Measurements from ENCODE around the gene NANOS3. TPM values are rescaled to one million over a fixed set of nuclear protein-coding genes. Genes with fewer than 3 reads are reported as not detected.
A peak's percentile ranks its signal among the peaks of the same experiment; 100 is the strongest.

Gene NANOS3
- total and polyA plus RNA-seq, 4 experiments from 2014 or later, result not detected

DNA sequence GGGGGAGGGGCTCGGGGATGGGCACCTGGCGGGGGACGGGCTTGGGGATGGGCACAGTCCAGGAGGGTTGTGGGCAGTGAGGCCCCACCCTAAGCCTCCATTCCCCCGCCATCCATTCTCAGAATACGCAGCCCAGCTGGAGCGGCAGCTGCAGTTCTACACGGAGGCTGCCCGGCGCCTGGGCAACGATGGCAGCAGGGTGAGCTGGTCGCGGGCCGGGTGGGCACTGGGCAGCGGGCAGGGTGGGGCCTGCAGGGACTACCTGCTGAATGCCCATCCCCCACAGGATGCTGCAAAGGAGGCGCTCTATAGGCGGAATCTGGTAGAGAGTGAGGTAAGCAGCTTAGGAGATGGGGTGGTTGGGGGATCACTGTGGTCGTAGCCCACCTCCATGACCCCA is 53.0 kb downstream of the NANOS3 start:
- H3K4me1 ChIP-seq (ENCODE audit: insufficient read depth, low read length), result peaks cover 8% of the 10 kb centered on the region
- no peak overlapping the region for H3K27ac ChIP-seq (ENCODE audit: low read depth, low read length)
- no peak for DNase-seq
- H3K36me3 Mint-ChIP-seq, result peaks cover 14 to 17% of the 10 kb centered on the region in 2 donors
- no peak overlapping the region for H3K4me3 ChIP-seq (ENCODE audit: low read length in 2 of 2)
- POLR2A ChIA-PET (ENCODE audit: partially characterized antibody), result no interaction called here
- H3K4me3 Mint-ChIP-seq, result no peak overlapping the region
- no peaks in the 10 kb centered on the region for H3K9me3 ChIP-seq (ENCODE audit: control insufficient read depth in 1 of 2, low read length in 2 of 2)
- H3K27ac Mint-ChIP-seq, result no peak overlapping the region
- H3K36me3 ChIP-seq (ENCODE audit: insufficient read depth, low read length), result peaks cover 8% of the 10 kb centered on the region
- peaks cover 0 to 5% of the 10 kb centered on the region in 2 donors for H3K27me3 Mint-ChIP-seq
- no peaks in the 10 kb centered on the region for H3K27me3 ChIP-seq (ENCODE audit: insufficient read depth, low read length)
- peaks cover 0 to 13% (median 8%) of the 10 kb centered on the region in 4 donors for H3K4me1 Mint-ChIP-seq
- intact Hi-C loops (cut with micrococcal nuclease), result no loop called here
- CTCF ChIA-PET (ENCODE audit: partially characterized antibody), result no interaction called here
- peaks cover 0 to 3% (median 0%) of the 10 kb centered on the region in 8 donors for H3K9me3 Mint-ChIP-seq

Small RNA genes lying within 50 kb of the gene (microRNA-seq; reads per million reads assigned to microRNA genes)
- 407 reads per million, percentile 80 among the genes with 10 or more reads in this experiment for gene MIR181C (ENCODE audit: borderline microRNAs expressed, borderline number of aligned reads, borderline replicate concordance)
- gene MIR181D (ENCODE audit: borderline microRNAs expressed, borderline number of aligned reads, borderline replicate concordance), result 117 reads per million, percentile 70 among the genes with 10 or more reads in this experiment

Other genes starting within 250 kb of the NANOS3 start
- gene MRI1, start 112.6 kb upstream of the NANOS3 start, total RNA-seq, result 10 to 100 TPM; 46.4 to 52.3 TPM
- 10 to 100 TPM in 1 of 2 donors, 1 to 10 TPM in 1; 3.5 to 18.4 TPM for gene MRI1, start 112.6 kb upstream of the NANOS3 start, polyA plus RNA-seq
- 10 to 100 TPM; 84.3 to 85.0 TPM for gene C19orf53, start 102.7 kb upstream of the NANOS3 start, total RNA-seq
- gene C19orf53, start 102.7 kb upstream of the NANOS3 start, polyA plus RNA-seq, result 100 to 1,000 TPM; 207 to 257 TPM
- gene ZSWIM4, start 81.7 kb upstream of the NANOS3 start, total RNA-seq, result 1 to 10 TPM; 6.4 to 6.6 TPM
- gene ZSWIM4, start 81.7 kb upstream of the NANOS3 start, polyA plus RNA-seq, result 1 to 10 TPM in 1 of 2 donors, under 1 TPM in 1; 0.33 to 1.6 TPM
- gene BRME1, start 29.0 kb downstream of the NANOS3 start, total RNA-seq, result 1 to 10 TPM; 3.1 to 3.8 TPM
- gene BRME1, start 29.0 kb downstream of the NANOS3 start, polyA plus RNA-seq, result under 1 TPM; 0.35 to 0.41 TPM
- gene CC2D1A, start 29.1 kb downstream of the NANOS3 start, total RNA-seq, result 10 to 100 TPM; 32.9 to 37.1 TPM
- gene CC2D1A, start 29.1 kb downstream of the NANOS3 start, polyA plus RNA-seq, result 10 to 100 TPM in 1 of 2 donors, 1 to 10 TPM in 1; 3.8 to 13.9 TPM
- not detected for gene PODNL1, start 61.3 kb downstream of the NANOS3 start, total RNA-seq
- not detected for gene PODNL1, start 61.3 kb downstream of the NANOS3 start, polyA plus RNA-seq
- 10 to 100 TPM; 92.9 to 96.7 TPM for gene DCAF15, start 75.4 kb downstream of the NANOS3 start, total RNA-seq
- 1 to 10 TPM; 4.9 to 7.2 TPM for gene DCAF15, start 75.4 kb downstream of the NANOS3 start, polyA plus RNA-seq
- 10 to 100 TPM; 17.4 to 17.8 TPM for gene RFX1, start 129.2 kb downstream of the NANOS3 start, total RNA-seq
- gene RFX1, start 129.2 kb downstream of the NANOS3 start, polyA plus RNA-seq, result 1 to 10 TPM in 1 of 2 donors, not detected in 1; 2.5 TPM
- gene RLN3, start 151.0 kb downstream of the NANOS3 start, total RNA-seq, result not detected
- under 1 TPM in 1 of 2 donors, not detected in 1; 0.41 TPM for gene RLN3, start 151.0 kb downstream of the NANOS3 start, polyA plus RNA-seq
- gene IL27RA, start 154.6 kb downstream of the NANOS3 start, total RNA-seq, result 10 to 100 TPM; 74.3 to 76.2 TPM
- 100 to 1,000 TPM; 101 to 104 TPM for gene IL27RA, start 154.6 kb downstream of the NANOS3 start, polyA plus RNA-seq
- not detected for gene PALM3, start 184.9 kb downstream of the NANOS3 start, total RNA-seq
- not detected for gene PALM3, start 184.9 kb downstream of the NANOS3 start, polyA plus RNA-seq
- 1 to 10 TPM; 1.3 to 1.6 TPM for gene MISP3, start 195.7 kb downstream of the NANOS3 start, total RNA-seq
- gene MISP3, start 195.7 kb downstream of the NANOS3 start, polyA plus RNA-seq, result 1 to 10 TPM in 1 of 2 donors, under 1 TPM in 1; 0.68 to 1.1 TPM
- gene C19orf67, start 208.6 kb downstream of the NANOS3 start, total RNA-seq, result under 1 TPM in 1 of 2 experiments, not detected in 1; 0.55 TPM
- gene C19orf67, start 208.6 kb downstream of the NANOS3 start, polyA plus RNA-seq, result not detected
- gene SAMD1, start 213.6 kb downstream of the NANOS3 start, total RNA-seq, result 10 to 100 TPM; 36.7 to 43.3 TPM
- 1 to 10 TPM in 1 of 2 donors, under 1 TPM in 1; 0.16 to 2.4 TPM for gene SAMD1, start 213.6 kb downstream of the NANOS3 start, polyA plus RNA-seq
- gene PRKACA, start 240.6 kb downstream of the NANOS3 start, total RNA-seq, result 10 to 100 TPM; 48.9 to 51.7 TPM
- 1 to 10 TPM in 1 of 2 donors, under 1 TPM in 1; 0.42 to 2.2 TPM for gene PRKACA, start 240.6 kb downstream of the NANOS3 start, polyA plus RNA-seq